PC-3 (cell line): ENCODE measurements around the gene PLCL2. TPM values are rescaled to one million over a fixed set of nuclear protein-coding genes. Genes with fewer than 3 reads are reported as not detected.

ENCODE experiments used
- ATAC-seq: fragments of 200-7000 bp; cut with Tn5 transposase; 2 replicates; pipeline ENCODE4 v1.9.1; 2020; ENCODE audit warnings: mild to moderate bottlenecking, moderate library complexity
- BruUV-seq: library from RNA; stranded (reverse); fragments of 400-500 nt; replicated peaks from 2 replicates; lab custom pipeline; 2021; lab: Mats Ljungman, UMichigan
- CTCF ChIA-PET: fragments of 300-600 bp; sonication (Branson Sonifier 250); formaldehyde crosslinking; loops from one replicate; lab custom pipeline; 2022; ENCODE audit warnings: antibody characterized with exemption; lab: Charles Lee
- POLR2A ChIA-PET: fragments of 300-600 bp; sonication (Branson Sonifier 250); formaldehyde crosslinking; loops from one replicate; lab custom pipeline; 2022; ENCODE audit warnings: antibody characterized with exemption; ENCODE audit not compliant: unreplicated experiment; lab: Charles Lee
- DNase-seq: peaks from one replicate; pipeline ENCODE4 v3.0.0-alpha.2; 2015
- H2AFZ ChIP-seq: fragments of 300-600 bp; sonication (generic); 2 replicates; pipeline ENCODE4 v1.6.0; 2016; ENCODE audit warnings: antibody characterized with exemption, low read length
- H3F3A ChIP-seq: fragments of 300-600 bp; sonication (generic); one replicate; pipeline ENCODE4 v1.6.0; 2017; ENCODE audit warnings: antibody characterized with exemption, low read length, control low read depth, mild to moderate bottlenecking; ENCODE audit not compliant: unreplicated experiment
- H3K27ac ChIP-seq: fragments of 300-600 bp; sonication (generic); 2 replicates; pipeline ENCODE4 v1.5.1; 2016; ENCODE audit warnings: mild to moderate bottlenecking, low read length
- H3K27me3 ChIP-seq: fragments of 300-600 bp; sonication (generic); 2 replicates; pipeline ENCODE4 v1.6.1; 2016; ENCODE audit warnings: low read length, mixed read lengths
- H3K36me3 ChIP-seq: fragments of 300-600 bp; sonication (generic); 2 replicates; pipeline ENCODE4 v1.6.1; 2016; ENCODE audit warnings: low read depth, mixed run types, low read length, mixed read lengths
- H3K4me1 ChIP-seq: fragments of 300-600 bp; sonication (generic); 2 replicates; pipeline ENCODE4 v1.5.1; 2016; ENCODE audit warnings: low read length; ENCODE audit not compliant: insufficient read depth
- H3K4me2 ChIP-seq: fragments of 300-600 bp; sonication (generic); 2 replicates; pipeline ENCODE4 v1.6.0; 2016; ENCODE audit warnings: low read length
- H3K4me3 ChIP-seq: fragments of 300-600 bp; sonication (generic); 2 replicates; pipeline ENCODE4 v1.5.1; 2016; ENCODE audit warnings: mild to moderate bottlenecking, low read length, mixed read lengths
- H3K79me2 ChIP-seq: fragments of 300-600 bp; sonication (generic); 2 replicates; pipeline ENCODE4 v1.6.1; 2017; ENCODE audit warnings: low read length, mixed read lengths
- H3K9ac ChIP-seq: fragments of 300-600 bp; sonication (generic); 2 replicates; pipeline ENCODE4 v1.6.0; 2016; ENCODE audit warnings: mild to moderate bottlenecking, low read length
- H3K9me2 ChIP-seq: fragments of 300-600 bp; sonication (generic); replicated peaks from 2 replicates; pipeline ENCODE4 v1.6.1; 2016; ENCODE audit warnings: mixed run types, low read length, mixed read lengths
- H3K9me3 ChIP-seq: fragments of 300-600 bp; sonication (generic); 2 replicates; pipeline ENCODE4 v1.6.1; 2016; ENCODE audit warnings: low read length, mixed read lengths
- H4K20me1 ChIP-seq: fragments of 300-600 bp; sonication (generic); 2 replicates; pipeline ENCODE4 v1.6.1; 2016; ENCODE audit warnings: low read length, mixed read lengths
- EZH2 ChIP-seq: fragments of 300-600 bp; sonication (generic); IDR thresholded peaks from one replicate; pipeline ENCODE4 v1.6.1; 2017; ENCODE audit warnings: antibody characterized with exemption, mild to moderate bottlenecking, low read length; ENCODE audit not compliant: unreplicated experiment
- EZH2phosphoT487 ChIP-seq: fragments of 300-600 bp; sonication (generic); IDR thresholded peaks from 2 replicates; pipeline ENCODE4 v1.6.1; 2018; ENCODE audit warnings: mild to moderate bottlenecking, antibody characterized with exemption, low read length, borderline replicate concordance
- intact Hi-C: fragments of 100-400 bp; cut with micrococcal nuclease; formaldehyde crosslinking; loops from 2 replicates; pipeline ENCODE4 v1.9.0; 2023
- total RNA-seq: library from RNA; depleted of rRNA; stranded (reverse); fragments of >200 nt; gene quantifications from 2 replicates; pipeline ENCODE4 v1.2.3, GENCODE V29; 2014
- TF ChIP-seq, protein P1 (sequence below): fragments of 300-600 bp; sonication (generic); conservative IDR thresholded peaks from 2 replicates; pipeline ENCODE4 v1.5.1; 2017; ENCODE audit warnings: antibody characterized with exemption, low read depth, mild to moderate bottlenecking, low read length

PLCL2 gene
- total RNA-seq, 1 experiment from 2014 or later: 9.8 TPM

GRCh38 chr3:16936233-16936632 is 51.5 kb downstream of the PLCL2 start:
- intact Hi-C loops: no loop called here
- Histone ChIP-seq H3K4me1 (no peaks in the 10 kb centered on the region), H2AFZ (no peak overlapping the region), H3K9me2 (no peaks in the 10 kb centered on the region), H3K4me2 (no peak overlapping the region), H4K20me1 (no peaks in the 10 kb centered on the region), H3F3A (no peaks in the 10 kb centered on the region), H3K9ac (no peak overlapping the region), H3K79me2 (no peaks in the 10 kb centered on the region), H3K27me3 (no peaks in the 10 kb centered on the region), H3K27ac (no peak overlapping the region), H3K36me3 (no peaks in the 10 kb centered on the region), H3K9me3 (no peaks in the 10 kb centered on the region), H3K4me3 (no peak overlapping the region)
- TF ChIP-seq, protein P1, sequence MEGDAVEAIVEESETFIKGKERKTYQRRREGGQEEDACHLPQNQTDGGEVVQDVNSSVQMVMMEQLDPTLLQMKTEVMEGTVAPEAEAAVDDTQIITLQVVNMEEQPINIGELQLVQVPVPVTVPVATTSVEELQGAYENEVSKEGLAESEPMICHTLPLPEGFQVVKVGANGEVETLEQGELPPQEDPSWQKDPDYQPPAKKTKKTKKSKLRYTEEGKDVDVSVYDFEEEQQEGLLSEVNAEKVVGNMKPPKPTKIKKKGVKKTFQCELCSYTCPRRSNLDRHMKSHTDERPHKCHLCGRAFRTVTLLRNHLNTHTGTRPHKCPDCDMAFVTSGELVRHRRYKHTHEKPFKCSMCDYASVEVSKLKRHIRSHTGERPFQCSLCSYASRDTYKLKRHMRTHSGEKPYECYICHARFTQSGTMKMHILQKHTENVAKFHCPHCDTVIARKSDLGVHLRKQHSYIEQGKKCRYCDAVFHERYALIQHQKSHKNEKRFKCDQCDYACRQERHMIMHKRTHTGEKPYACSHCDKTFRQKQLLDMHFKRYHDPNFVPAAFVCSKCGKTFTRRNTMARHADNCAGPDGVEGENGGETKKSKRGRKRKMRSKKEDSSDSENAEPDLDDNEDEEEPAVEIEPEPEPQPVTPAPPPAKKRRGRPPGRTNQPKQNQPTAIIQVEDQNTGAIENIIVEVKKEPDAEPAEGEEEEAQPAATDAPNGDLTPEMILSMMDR: no peak
- TF ChIP-seq EZH2: no peak
- no peak for TF ChIP-seq EZH2phosphoT487
- DNase-seq (no peak), ATAC-seq (no peak)
- CTCF ChIA-PET: no interaction called here
- POLR2A ChIA-PET: no interaction called here
- BruUV-seq: no TSS peak

DNA sequence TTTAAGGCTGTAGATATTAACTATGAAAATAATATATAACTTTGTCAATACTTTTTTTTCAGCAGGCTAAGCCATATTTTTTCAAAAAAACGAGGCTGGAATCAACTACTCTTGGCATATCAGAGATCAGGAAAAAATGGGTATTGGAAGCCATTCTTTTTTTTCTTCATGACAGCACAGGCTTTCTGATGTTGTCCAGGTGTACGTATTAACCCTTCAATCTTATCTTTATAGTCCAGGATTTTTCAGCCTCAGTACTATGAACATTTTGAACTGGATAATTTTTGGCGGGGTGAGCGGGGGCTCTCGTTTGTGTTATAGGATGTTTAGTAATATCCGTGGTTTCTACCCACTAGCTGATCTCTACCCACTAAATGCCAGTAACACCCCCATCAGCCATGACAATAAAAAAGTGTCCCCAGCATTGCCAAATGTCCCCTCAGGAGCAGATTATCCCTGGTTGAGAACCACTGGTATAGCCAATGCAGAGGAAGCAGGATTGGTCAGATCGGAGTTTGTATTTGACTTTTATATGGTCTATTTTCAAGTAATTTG is 52.0 kb downstream of the PLCL2 start:
- H3F3A ChIP-seq: no peaks in the 10 kb centered on the region
- no peaks in the 10 kb centered on the region for H3K9me3 ChIP-seq
- no peak overlapping the region for H3K4me2 ChIP-seq
- no peaks in the 10 kb centered on the region for H4K20me1 ChIP-seq
- H3K79me2 ChIP-seq: no peaks in the 10 kb centered on the region
- BruUV-seq: no TSS peak
- H2AFZ ChIP-seq: no peak overlapping the region
- intact Hi-C loops: no loop called here
- H3K9me2 ChIP-seq: no peaks in the 10 kb centered on the region
- no peak overlapping the region for H3K9ac ChIP-seq
- ChIA-PET CTCF (no interaction called here), POLR2A (no interaction called here)
- no peak overlapping the region for H3K4me3 ChIP-seq
- TF ChIP-seq, protein P1: no peak
- TF ChIP-seq EZH2 (no peak), EZH2phosphoT487 (no peak)
- H3K36me3 ChIP-seq: no peaks in the 10 kb centered on the region
- H3K4me1 ChIP-seq: no peaks in the 10 kb centered on the region
- DNase-seq: no peak
- no peaks in the 10 kb centered on the region for H3K27me3 ChIP-seq
- ATAC-seq: no peak
- no peak overlapping the region for H3K27ac ChIP-seq

DNA sequence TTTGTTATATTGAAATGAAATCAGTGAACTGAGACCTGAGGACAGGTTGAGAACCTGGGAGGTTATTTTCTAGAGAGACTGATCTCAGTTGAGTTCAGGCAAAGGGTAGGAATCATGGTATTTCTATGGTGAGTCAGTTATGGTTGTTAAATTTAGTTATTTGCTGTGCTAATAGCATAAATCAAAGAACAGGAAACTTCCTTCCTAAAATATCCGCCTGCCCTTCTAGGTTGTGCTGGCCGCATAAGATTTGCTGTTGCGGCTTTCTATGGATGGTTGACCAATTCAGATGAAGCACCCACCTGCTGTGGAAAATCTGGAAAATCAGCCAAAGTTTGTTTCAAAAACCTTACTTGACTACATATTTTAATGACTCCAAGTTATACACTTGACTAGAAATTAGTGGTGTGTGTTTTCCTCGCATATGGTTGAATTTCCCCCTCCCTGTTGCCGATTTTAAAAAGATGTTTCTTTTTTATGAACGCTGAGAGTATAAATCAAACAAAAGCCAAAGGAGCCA is 52.6 kb downstream of the PLCL2 start:
- no peak overlapping the region for H3K9ac ChIP-seq
- H4K20me1 ChIP-seq: no peaks in the 10 kb centered on the region
- H3K27me3 ChIP-seq: no peaks in the 10 kb centered on the region
- POLR2A ChIA-PET: no interaction called here
- no peaks in the 10 kb centered on the region for H3K36me3 ChIP-seq
- H3K4me2 ChIP-seq: no peak overlapping the region
- intact Hi-C loops: no loop called here
- H3F3A ChIP-seq: no peaks in the 10 kb centered on the region
- DNase-seq (no peak), ATAC-seq (peak; percentile 58)
- no peak overlapping the region for H3K4me3 ChIP-seq
- H3K79me2 ChIP-seq: no peaks in the 10 kb centered on the region
- no TSS peak for BruUV-seq
- H3K9me2 ChIP-seq: no peaks in the 10 kb centered on the region
- no peaks in the 10 kb centered on the region for H3K4me1 ChIP-seq
- H2AFZ ChIP-seq: no peak overlapping the region
- no peak overlapping the region for H3K27ac ChIP-seq
- H3K9me3 ChIP-seq: no peaks in the 10 kb centered on the region
- CTCF ChIA-PET: no interaction called here
- TF ChIP-seq EZH2phosphoT487 (no peak), EZH2 (no peak)
- TF ChIP-seq, protein P1: no peak
